Left ventricle myocardium inferior (tissue), 1 donor: ENCODE measurements around the gene TMEM187. TPM values are rescaled to one million over a fixed set of nuclear protein-coding genes. Genes with fewer than 3 reads are reported as not detected.

Experiments
- DNase-seq: peaks from one replicate; pipeline ENCODE4 v3.0.0-alpha.2; 2020
- H3K27ac ChIP-seq: fragments of 200-600 bp; replicated peaks from 2 replicates; pipeline ENCODE4 v1.8.0; 2021
- H3K27me3 ChIP-seq: fragments of 200-600 bp; 2 replicates; pipeline ENCODE4 v1.8.0; 2021; ENCODE audit warnings: low read depth
- H3K36me3 ChIP-seq: fragments of 200-600 bp; 2 replicates; pipeline ENCODE4 v1.8.0; 2021
- H3K4me1 ChIP-seq: fragments of 200-600 bp; 2 replicates; pipeline ENCODE4 v1.8.0; 2021
- H3K4me3 ChIP-seq: fragments of 200-600 bp; 2 replicates; pipeline ENCODE4 v1.8.0; 2021; ENCODE audit warnings: mild to moderate bottlenecking, moderate library complexity
- H3K9me3 ChIP-seq: fragments of 200-600 bp; replicated peaks from 2 replicates; pipeline ENCODE4 v1.8.0; 2021
- CTCF ChIP-seq: fragments of 200-600 bp; IDR thresholded peaks from 2 replicates; pipeline ENCODE4 v1.8.0; 2021; ENCODE audit warnings: antibody characterized with exemption, mild to moderate bottlenecking, borderline replicate concordance
- intact Hi-C: fragments of 100-400 bp; cut with micrococcal nuclease; formaldehyde crosslinking; loops from one replicate; pipeline ENCODE4 v1.11.0; 2022
- total RNA-seq: library from RNA; stranded (reverse); fragmentation: NEBNext Ultra II Directional; extraction: Animal tissue kit (Norgen Biotek cat#: 25700); gene quantifications from one replicate; pipeline ENCODE4 v1.2.1, GENCODE V29; 2021
- donor health status: DM: no; HTN: yes; CAD: no; lungs with severe emphysema.

Gene TMEM187
- total RNA-seq, 1 donor from 2014 or later: 6.4 TPM

- H3K27me3 ChIP-seq: no peaks in the 10 kb centered on the region
- no peaks in the 10 kb centered on the region for H3K9me3 ChIP-seq
- intact Hi-C loops: no loop called here
- peaks cover 44% of the 10 kb centered on the region for H3K36me3 ChIP-seq
- no peak for DNase-seq
- H3K27ac ChIP-seq: peak overlapping the region; percentile 82
- H3K4me3 ChIP-seq: no peak overlapping the region
- peaks cover 39% of the 10 kb centered on the region for H3K4me1 ChIP-seq
- no peak for TF ChIP-seq CTCF
Measured at GRCh38 chrX:153948847-153949805, 23.4 kb upstream of the TMEM187 start.

GRCh38 chrX:153950127-153950526 lies 22.4 kb upstream of the TMEM187 start:
- no peaks in the 10 kb centered on the region for H3K27me3 ChIP-seq
- H3K9me3 ChIP-seq: no peaks in the 10 kb centered on the region
- DNase-seq: no peak
- no peak overlapping the region for H3K4me3 ChIP-seq
- no peak for TF ChIP-seq CTCF
- peaks cover 54% of the 10 kb centered on the region for H3K36me3 ChIP-seq
- H3K27ac ChIP-seq: peak overlapping the region; percentile 82
- intact Hi-C loops: loop anchor here (5.0 kb wide), 1 partner anchor 188 kb away; the partner anchor contains the start of gene PLXNB3
- peaks cover 35% of the 10 kb centered on the region for H3K4me1 ChIP-seq

GRCh38 chrX:153951683-153952372 lies 20.7 kb upstream of the TMEM187 start:
- peaks cover 64% of the 10 kb centered on the region for H3K36me3 ChIP-seq
- intact Hi-C loops: loop anchor here (5.0 kb wide), 1 partner anchor 190 kb away; the partner anchor contains the start of gene PLXNB3
- no peaks in the 10 kb centered on the region for H3K9me3 ChIP-seq
- no peaks in the 10 kb centered on the region for H3K27me3 ChIP-seq
- H3K4me1 ChIP-seq: peaks cover 35% of the 10 kb centered on the region
- DNase-seq: no peak
- no peak overlapping the region for H3K27ac ChIP-seq
- no peak overlapping the region for H3K4me3 ChIP-seq
- TF ChIP-seq CTCF: no peak

GRCh38 chrX:153952373-153953026 lies 20.1 kb upstream of the TMEM187 start:
- TF ChIP-seq CTCF: no peak
- Histone ChIP-seq H3K36me3 (peaks cover 71% of the 10 kb centered on the region), H3K27me3 (no peaks in the 10 kb centered on the region), H3K4me1 (peaks cover 34% of the 10 kb centered on the region), H3K4me3 (no peak overlapping the region), H3K27ac (peak overlapping the region; percentile 40), H3K9me3 (no peaks in the 10 kb centered on the region)
- intact Hi-C loops: loop anchor here (5.0 kb wide), 1 partner anchor 190 kb away; the partner anchor contains the start of gene PLXNB3
- DNase-seq: no peak

GRCh38 chrX:153953342-153953830 lies 19.2 kb upstream of the TMEM187 start:
- no peak overlapping the region for H3K4me3 ChIP-seq
- H3K9me3 ChIP-seq: no peaks in the 10 kb centered on the region
- DNase-seq: peak; percentile 54
- intact Hi-C loops: loop anchor here (5.0 kb wide), 1 partner anchor 191 kb away; the partner anchor contains the start of gene PLXNB3
- no peaks in the 10 kb centered on the region for H3K27me3 ChIP-seq
- peaks cover 80% of the 10 kb centered on the region for H3K36me3 ChIP-seq
- peak overlapping the region; percentile 40 for H3K27ac ChIP-seq
- peaks cover 25% of the 10 kb centered on the region for H3K4me1 ChIP-seq
- peak; percentile 90 for TF ChIP-seq CTCF
